HG03280 (cell line): Measurements from ENCODE around the gene PMCH.
"Not testable (repeated sequence)": the region's sequence is repeated elsewhere in the genome, so short reads cannot be mapped to it uniquely, and the experiment has no call there.

Experiments
- ATAC-seq: cut with Tn5 transposase; IDR thresholded peaks from one replicate; pipeline ENCODE4 v1.9.1; 2021; ENCODE audit warnings: mild to moderate bottlenecking, moderate library complexity; ENCODE audit not compliant: unreplicated experiment

The PMCH gene

GRCh38 chr12:102147062-102147587, 50.5 kb downstream of the PMCH start:
- ATAC-seq, result not testable (repeated sequence)
